HepG2 (cell line): ENCODE results near the gene LBX2. TPM values are rescaled to one million over a fixed set of nuclear protein-coding genes. Genes with fewer than 3 reads are reported as not detected.

ENCODE experiments used
- BCLAF1 ChIP-seq: fragments of 450-650 bp; IDR thresholded peaks from 2 replicates; pipeline ENCODE4 v1.6.1; 2017; ENCODE audit warnings: mild to moderate bottlenecking
- DNMT1 ChIP-seq: sonication (generic); formaldehyde crosslinking; IDR thresholded peaks from 2 replicates; pipeline ENCODE4 v1.5.1; 2020; ENCODE audit warnings: mild to moderate bottlenecking, missing genetic modification reagents
- FOSL2 ChIP-seq: sonication (generic); formaldehyde crosslinking; IDR thresholded peaks from 2 replicates; pipeline ENCODE4 v1.4.0; 2020; ENCODE audit warnings: missing genetic modification reagents
- HCFC1 ChIP-seq: fragments of 150-350 bp; IDR thresholded peaks from 2 replicates; pipeline ENCODE4 v1.6.1; 2014; ENCODE audit warnings: low read depth, low read length
- KLF6 ChIP-seq: IDR thresholded peaks from 2 replicates; pipeline ENCODE4 v1.8.0; 2016; ENCODE audit warnings: missing biosample characterization, missing genetic modification reagents
- KMT2A ChIP-seq: sonication (generic); formaldehyde crosslinking; IDR thresholded peaks from 2 replicates; pipeline ENCODE4 v1.4.0; 2020; ENCODE audit warnings: missing genetic modification reagents
- MEF2D ChIP-seq: sonication (generic); formaldehyde crosslinking; IDR thresholded peaks from 2 replicates; pipeline ENCODE4 v1.5.1; 2020; ENCODE audit warnings: mild to moderate bottlenecking, missing genetic modification reagents
- PCBP1 ChIP-seq: fragments of 200-400 bp; formaldehyde crosslinking; IDR thresholded peaks from 2 replicates; pipeline ENCODE4 v1.6.1; 2017; ENCODE audit warnings: mild to moderate bottlenecking, low read depth, low read length, borderline replicate concordance
- SKIL ChIP-seq: sonication (generic); formaldehyde crosslinking; IDR thresholded peaks from 2 replicates; pipeline ENCODE4 v1.8.0; 2022; ENCODE audit warnings: missing genetic modification reagents, mild to moderate bottlenecking, moderate library complexity, borderline replicate concordance
- SP5 ChIP-seq: IDR thresholded peaks from 2 replicates; pipeline ENCODE4 v1.6.1; 2016; ENCODE audit warnings: low read depth, borderline replicate concordance
- TFDP2 ChIP-seq: sonication (generic); formaldehyde crosslinking; IDR thresholded peaks from 2 replicates; pipeline ENCODE4 v1.4.0; 2020; ENCODE audit warnings: missing genetic modification reagents
- YY1 ChIP-seq: IDR thresholded peaks from 2 replicates; pipeline ENCODE4 v1.6.1; 2011; ENCODE audit warnings: low read length, low read depth, moderate library complexity, mild to moderate bottlenecking; ENCODE audit not compliant: insufficient read depth, insufficient replicate concordance
- ZFP82 ChIP-seq: sonication (generic); formaldehyde crosslinking; IDR thresholded peaks from 2 replicates; pipeline ENCODE4 v1.5.1; 2020; ENCODE audit warnings: mild to moderate bottlenecking, missing genetic modification reagents, borderline replicate concordance
- ZMAT5 ChIP-seq: sonication (generic); formaldehyde crosslinking; IDR thresholded peaks from 2 replicates; pipeline ENCODE4 v1.5.0; 2020; ENCODE audit warnings: mild to moderate bottlenecking, low read depth, missing genetic modification reagents, borderline replicate concordance
- ZNF160 ChIP-seq: sonication (generic); formaldehyde crosslinking; IDR thresholded peaks from 2 replicates; pipeline ENCODE4 v1.8.0; 2022; ENCODE audit warnings: mild to moderate bottlenecking, inconsistent platforms, missing genetic modification reagents
- ZNF431 ChIP-seq: sonication (generic); formaldehyde crosslinking; IDR thresholded peaks from 2 replicates; pipeline ENCODE4 v1.9.0; 2022; ENCODE audit warnings: missing genetic modification reagents, low read depth, mild to moderate bottlenecking, borderline replicate concordance
- ZNF446 ChIP-seq: sonication (generic); formaldehyde crosslinking; IDR thresholded peaks from 2 replicates; pipeline ENCODE4 v1.5.0; 2020; ENCODE audit warnings: mild to moderate bottlenecking, missing genetic modification reagents
- ZNF460 ChIP-seq: sonication (generic); formaldehyde crosslinking; IDR thresholded peaks from 2 replicates; pipeline ENCODE4 v1.5.1; 2020; ENCODE audit warnings: missing genetic modification reagents, mild to moderate bottlenecking, borderline replicate concordance
- ZSCAN21 ChIP-seq: sonication (generic); formaldehyde crosslinking; IDR thresholded peaks from 2 replicates; pipeline ENCODE4 v1.8.0; 2022; ENCODE audit warnings: mild to moderate bottlenecking, missing genetic modification reagents, moderate library complexity, borderline replicate concordance
- polyA plus RNA-seq, 8 experiments: library from polyadenylated mRNA; depleted of rRNA in 3 of 8; stranded (reverse) in 7 of 8; unstranded in 1 of 8; fragments of >200 nt; fragmentation: Illumina TruSeq in 4 of 8; extraction: Trizol in 4 of 8; gene quantifications; 2 replicates each; pipeline versions ENCODE4 v1.2.1 to v1.2.3, GENCODE V29; 2011 to 2016; ENCODE audit warnings: low read depth in 4 of 8, missing spikeins in 1 of 8, mixed read lengths in 1 of 8; ENCODE audit not compliant: insufficient read depth in 1 of 8
- total RNA-seq, 5 experiments: library from RNA; depleted of rRNA; stranded (reverse); fragments of >200 nt; fragmentation: Illumina TruSeq; extraction: Trizol; gene quantifications; 2 replicates each; pipeline ENCODE4 v1.2.3, GENCODE V29; 2016; ENCODE audit warnings: low read depth in 1 of 5
- TF ChIP-seq, protein P1 (sequence below): sonication (generic); formaldehyde crosslinking; IDR thresholded peaks from 2 replicates; pipeline ENCODE4 v1.4.0; 2020; ENCODE audit warnings: mild to moderate bottlenecking, missing genetic modification reagents

LBX2 gene
- total and polyA plus RNA-seq, 2 of the 13 experiments (the other 11 are each of a cell fraction or from before 2014, with no cell fraction given), result 6.4 to 8.1 TPM

- TF ChIP-seq BCLAF1 (no peak), ZMAT5 (CRISPR knock-in tag) (no peak), SKIL (peak; percentile 65), ZNF160 (CRISPR knock-in tag) (0 out of 2 replicates have a peak, but pooled peaks have one; percentile 2), ZNF431 (CRISPR knock-in tag) (peak; percentile 75; the same call in 1 of the 2 replicates), YY1 (peak; percentile 100), FOSL2 (CRISPR knock-in tag) (peak; percentile 32; the same call in 1 of the 2 replicates), ZSCAN21 (peak; percentile 21; the same call in 1 of the 2 replicates), SP5 (peak; percentile 83), MEF2D (CRISPR knock-in tag) (peak; percentile 93), ZNF446 (no peak), KLF6 (CRISPR knock-in tag) (peak; percentile 78; the same call in 1 of the 2 replicates), ZFP82 (CRISPR knock-in tag) (peak; percentile 93; the same call in 1 of the 2 replicates), PCBP1 (0 out of 2 replicates have a peak, but pooled peaks have one; percentile 88), KMT2A (peak; percentile 87; the same call in 1 of the 2 replicates), ZNF460 (CRISPR knock-in tag) (peak; percentile 58; the same call in 1 of the 2 replicates), HCFC1 (peak; percentile 89), TFDP2 (CRISPR knock-in tag) (peak; percentile 88), DNMT1 (CRISPR knock-in tag) (peak; percentile 56; the same call in 1 of the 2 replicates)
- TF ChIP-seq, protein P1, sequence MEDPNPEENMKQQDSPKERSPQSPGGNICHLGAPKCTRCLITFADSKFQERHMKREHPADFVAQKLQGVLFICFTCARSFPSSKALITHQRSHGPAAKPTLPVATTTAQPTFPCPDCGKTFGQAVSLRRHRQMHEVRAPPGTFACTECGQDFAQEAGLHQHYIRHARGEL (CRISPR knock-in tag), result peak; percentile 68; the same call in 1 of the 2 replicates
Measured at GRCh38 chr2:74482801-74483674, 16.4 kb downstream of the LBX2 start, which contains the start of the genes CCDC142 and TTC31 (continued).
